C4-2B (cell line): ENCODE results near the gene STRIT1.

Experiments used
- H3K27ac ChIP-seq: fragments of 450-650 bp; 2 replicates; pipeline ENCODE4 v1.5.1; 2017
- CTCF ChIP-seq: fragments of 450-650 bp; conservative IDR thresholded peaks from 2 replicates; pipeline ENCODE4 v1.5.1; 2017; ENCODE audit warnings: mild to moderate bottlenecking
- ZFX ChIP-seq: fragments of 450-650 bp; IDR thresholded peaks from 2 replicates; pipeline ENCODE4 v1.6.1; 2017

The STRIT1 gene

DNA sequence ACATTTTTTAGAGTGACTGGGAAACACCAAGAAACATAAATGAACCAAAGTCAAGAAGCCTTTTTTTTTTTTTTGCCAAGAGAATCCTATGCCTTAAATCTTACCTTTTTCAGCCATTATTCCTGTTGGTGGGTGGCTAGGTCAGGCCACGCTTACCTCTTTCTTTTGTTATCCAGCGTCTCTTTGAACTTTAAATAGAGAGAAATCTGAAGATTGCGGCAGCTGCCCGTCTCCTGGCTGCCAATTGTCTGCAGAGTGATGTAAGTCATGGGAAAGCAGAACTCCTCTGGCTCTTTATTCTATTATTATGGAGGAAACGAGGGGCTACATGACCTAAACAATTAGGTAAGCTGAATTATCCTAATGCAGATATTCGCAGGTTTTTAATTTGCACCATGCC, at the start of gene STRIT1:
TSS of gene STRIT1 (minus strand) at position 168 of the 400 bp plus-strand sequence.
- TF ChIP-seq ZFX = no peak
- TF ChIP-seq CTCF = no peak

GRCh38 chr3:155342344-155342743, 48.9 kb upstream of the STRIT1 start:
- TF ChIP-seq ZFX = no peak
- peak overlapping the region; percentile 75; the same call in 1 of the 2 replicates for H3K27ac ChIP-seq

More for the DNA sequence above, at the start of gene STRIT1:
- no peak within 1 kb of the TSS for H3K27ac ChIP-seq

DNA sequence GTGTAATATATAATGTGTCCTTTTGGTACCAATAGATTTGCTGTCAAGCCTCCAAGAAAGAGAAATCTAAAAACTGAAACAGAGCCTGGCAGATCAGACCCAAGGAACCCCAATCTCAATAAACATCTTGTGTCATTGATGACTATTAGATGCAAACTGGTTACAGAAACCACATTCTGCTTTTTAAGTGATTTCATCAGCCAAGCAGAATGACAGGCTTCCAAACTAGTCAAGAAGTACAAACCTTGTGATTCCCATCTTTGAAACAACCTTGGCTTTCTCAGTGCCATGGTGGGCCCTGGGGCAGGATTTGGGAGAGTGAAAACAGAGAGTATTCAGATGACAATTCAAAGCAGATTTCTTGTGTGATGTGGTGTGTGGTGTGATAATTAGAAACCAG, 45.6 kb upstream of the STRIT1 start:
- H3K27ac ChIP-seq = no peak overlapping the region
- TF ChIP-seq ZFX (no peak), CTCF (no peak)

DNA sequence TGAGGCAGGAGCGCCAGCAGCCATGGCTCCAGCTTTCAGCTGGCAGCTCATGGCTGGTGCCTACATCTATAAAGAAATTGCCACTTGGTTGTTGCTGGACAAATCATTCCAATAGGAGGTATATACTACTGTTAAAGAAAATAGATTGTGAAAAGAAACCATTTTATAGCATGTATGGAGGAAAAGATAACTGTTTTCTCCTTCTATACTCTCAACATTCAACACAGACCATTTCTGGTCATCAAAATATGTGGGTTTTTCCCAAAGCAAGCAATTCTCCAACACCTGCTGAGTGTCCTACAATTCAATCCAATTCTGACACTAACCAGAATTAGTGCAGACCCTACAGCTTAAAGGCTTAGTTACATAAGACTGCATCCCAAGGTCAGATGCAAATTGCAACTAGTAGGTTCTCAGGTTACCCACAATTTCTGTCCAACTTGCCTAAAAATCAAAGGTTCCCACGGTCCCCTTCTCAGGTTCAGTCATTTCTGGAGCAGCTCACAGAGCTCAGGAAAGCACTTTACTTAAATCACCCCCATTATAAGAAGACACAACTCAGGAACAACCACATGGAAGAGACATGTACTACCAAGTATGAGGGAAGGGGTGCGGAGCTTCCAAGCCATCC, 42.4 kb upstream of the STRIT1 start:
- no peak overlapping the region for H3K27ac ChIP-seq
- TF ChIP-seq CTCF (no peak), ZFX (no peak)

DNA sequence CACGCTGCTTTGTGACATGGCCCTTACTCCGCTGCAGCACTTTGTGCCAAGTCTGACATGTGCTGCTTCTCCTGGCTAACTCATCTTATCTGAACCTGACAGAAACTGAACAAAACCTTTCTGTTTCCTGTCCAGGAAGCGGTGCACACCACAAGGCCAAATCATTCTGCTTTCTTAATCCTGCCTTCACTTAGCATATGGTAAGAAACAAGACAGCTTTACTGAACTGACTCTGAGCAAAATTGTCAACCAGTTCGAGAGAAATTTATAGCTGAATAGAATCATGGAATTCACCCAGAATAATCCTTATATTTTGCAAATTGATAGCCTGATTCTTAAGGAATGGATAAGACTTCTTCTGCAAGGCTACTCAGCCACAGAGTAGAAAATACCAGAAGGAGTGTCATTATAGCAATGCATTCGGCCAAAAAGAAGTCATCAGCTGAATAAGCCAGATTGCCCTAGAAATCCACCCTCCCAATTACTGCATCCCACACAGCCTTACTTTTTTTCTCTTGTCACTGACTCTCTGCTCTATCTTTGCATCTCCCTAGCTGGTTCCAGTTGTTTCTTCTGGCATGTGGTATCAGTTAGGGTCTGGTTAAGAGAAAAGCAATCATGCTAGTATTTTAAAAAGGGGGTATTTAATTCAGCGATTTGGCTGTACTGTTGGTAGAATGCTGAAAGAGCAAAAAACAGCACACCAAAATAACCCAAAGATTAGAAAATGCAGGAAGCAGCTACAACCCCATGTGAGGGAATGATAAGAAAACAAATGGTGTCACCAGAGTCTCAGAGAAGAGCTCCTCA, 41.6 kb upstream of the STRIT1 start:
- H3K27ac ChIP-seq = no peak overlapping the region
- TF ChIP-seq ZFX (no peak), CTCF (no peak)

GRCh38 chr3:155334215-155334913, 40.9 kb upstream of the STRIT1 start:
- TF ChIP-seq CTCF = no peak
- no peak overlapping the region for H3K27ac ChIP-seq

GRCh38 chr3:155332716-155333115, 39.2 kb upstream of the STRIT1 start:
- TF ChIP-seq ZFX (no peak), CTCF (no peak)
- H3K27ac ChIP-seq = no peak overlapping the region; the same call in 1 of the 2 replicates
